RWPE2 (cell line): Measurements from ENCODE around the gene SGPL1.

Source experiments
- ATAC-seq: fragments of 200-7000 bp; cut with Tn5 transposase; 3 replicates; pipeline ENCODE4 v1.9.1; 2021; ENCODE audit warnings: low read depth
- DNase-seq: peaks from one replicate; pipeline ENCODE4 v3.0.0-alpha.2; 2020; ENCODE audit warnings: low spot score
- H3K27ac ChIP-seq: fragments of 450-650 bp; 2 replicates; pipeline ENCODE4 v1.5.1; 2017; ENCODE audit warnings: mild to moderate bottlenecking; ENCODE audit not compliant: poor library complexity, severe bottlenecking
- H3K27me3 ChIP-seq: fragments of 250-450 bp; sonication (Bioruptor Pico); 2 replicates; pipeline ENCODE4 v1.5.1; 2021; ENCODE audit warnings: mild to moderate bottlenecking, moderate library complexity; ENCODE audit not compliant: insufficient read depth, poor library complexity, severe bottlenecking
- H3K36me3 ChIP-seq: fragments of 250-450 bp; sonication (Bioruptor Pico); 2 replicates; pipeline ENCODE4 v1.5.1; 2020; ENCODE audit warnings: low read depth, mild to moderate bottlenecking, moderate library complexity
- H3K4me1 ChIP-seq: fragments of 250-450 bp; sonication (Bioruptor Pico); 2 replicates; pipeline ENCODE4 v1.5.1; 2021; ENCODE audit warnings: mild to moderate bottlenecking, moderate library complexity; ENCODE audit not compliant: insufficient read depth, poor library complexity, severe bottlenecking
- H3K4me3 ChIP-seq: fragments of 250-450 bp; sonication (Bioruptor Pico); 2 replicates; pipeline ENCODE4 v1.5.1; 2021; ENCODE audit warnings: mild to moderate bottlenecking, moderate library complexity; ENCODE audit not compliant: severe bottlenecking
- H3K9me3 ChIP-seq: fragments of 250-450 bp; sonication (Bioruptor Pico); 2 replicates; pipeline ENCODE4 v1.5.1; 2021; ENCODE audit warnings: mild to moderate bottlenecking, moderate library complexity; ENCODE audit not compliant: severe bottlenecking
- TF ChIP-seq, protein P1 (sequence below): fragments of 450-650 bp; IDR thresholded peaks from one replicate; pipeline ENCODE4 v1.5.1; 2017; ENCODE audit warnings: mild to moderate bottlenecking, moderate library complexity; ENCODE audit not compliant: poor library complexity, severe bottlenecking

SGPL1 gene

DNA sequence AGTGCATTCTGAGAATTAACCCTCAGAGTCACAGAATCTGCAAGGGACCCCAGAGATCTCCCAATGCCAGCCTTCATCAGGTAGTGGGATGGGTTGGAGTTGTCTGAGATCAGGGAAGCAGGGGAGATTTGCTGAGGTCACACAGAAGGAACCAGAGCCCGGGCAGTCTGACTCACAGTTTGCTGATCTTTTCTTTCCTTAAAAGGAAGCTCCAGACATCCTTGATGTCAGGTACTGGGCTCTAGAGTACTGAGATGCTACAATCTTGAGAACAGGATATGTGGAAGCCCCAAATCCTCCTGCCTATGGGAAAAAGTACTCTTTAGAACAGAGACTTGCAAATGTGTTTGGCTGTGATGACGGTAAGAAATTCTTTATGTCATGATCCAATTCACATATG is 31.3 kb upstream of the SGPL1 start:
- Histone ChIP-seq H3K27ac (no peak overlapping the region), H3K36me3 (no peaks in the 10 kb centered on the region), H3K4me3 (no peak overlapping the region), H3K9me3 (no peaks in the 10 kb centered on the region), H3K27me3 (no peaks in the 10 kb centered on the region), H3K4me1 (no peaks in the 10 kb centered on the region)
- DNase-seq (no peak), ATAC-seq (peak; percentile 62; the same call in 2 of the 3 replicates)
- TF ChIP-seq, protein P1, sequence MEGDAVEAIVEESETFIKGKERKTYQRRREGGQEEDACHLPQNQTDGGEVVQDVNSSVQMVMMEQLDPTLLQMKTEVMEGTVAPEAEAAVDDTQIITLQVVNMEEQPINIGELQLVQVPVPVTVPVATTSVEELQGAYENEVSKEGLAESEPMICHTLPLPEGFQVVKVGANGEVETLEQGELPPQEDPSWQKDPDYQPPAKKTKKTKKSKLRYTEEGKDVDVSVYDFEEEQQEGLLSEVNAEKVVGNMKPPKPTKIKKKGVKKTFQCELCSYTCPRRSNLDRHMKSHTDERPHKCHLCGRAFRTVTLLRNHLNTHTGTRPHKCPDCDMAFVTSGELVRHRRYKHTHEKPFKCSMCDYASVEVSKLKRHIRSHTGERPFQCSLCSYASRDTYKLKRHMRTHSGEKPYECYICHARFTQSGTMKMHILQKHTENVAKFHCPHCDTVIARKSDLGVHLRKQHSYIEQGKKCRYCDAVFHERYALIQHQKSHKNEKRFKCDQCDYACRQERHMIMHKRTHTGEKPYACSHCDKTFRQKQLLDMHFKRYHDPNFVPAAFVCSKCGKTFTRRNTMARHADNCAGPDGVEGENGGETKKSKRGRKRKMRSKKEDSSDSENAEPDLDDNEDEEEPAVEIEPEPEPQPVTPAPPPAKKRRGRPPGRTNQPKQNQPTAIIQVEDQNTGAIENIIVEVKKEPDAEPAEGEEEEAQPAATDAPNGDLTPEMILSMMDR = no peak

DNA sequence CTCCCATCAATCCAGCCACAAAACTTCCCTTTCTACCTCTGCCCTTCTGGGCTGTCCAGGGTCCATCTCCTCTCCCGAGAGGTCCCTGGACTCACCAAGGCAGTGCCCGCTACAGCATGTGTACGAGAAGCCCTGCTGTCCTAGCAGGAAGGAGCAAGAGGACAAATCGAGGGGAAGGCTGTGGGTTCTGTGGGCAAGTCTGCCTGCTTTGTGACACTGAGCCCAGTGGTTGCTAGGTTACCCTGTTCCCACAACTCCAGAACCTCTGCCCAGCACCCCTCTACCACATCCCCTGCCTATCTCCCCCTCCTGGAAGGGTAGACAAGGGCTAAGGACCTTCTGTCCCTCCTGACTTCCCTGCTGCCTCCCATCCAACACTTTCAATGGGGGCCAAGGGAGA is 30.6 kb upstream of the SGPL1 start, which contains the start of gene TBATA:
Gene TBATA (minus strand): TSS at position 188 of the 400 bp plus-strand sequence. CDS start 1,998 bp downstream, outside the sequence.
- Histone ChIP-seq H3K36me3 (no peaks in the 10 kb centered on the region), H3K4me3 (no peak within 1 kb of the TSS), H3K9me3 (no peaks in the 10 kb centered on the region), H3K27ac (no peak within 1 kb of the TSS), H3K4me1 (no peaks in the 10 kb centered on the region), H3K27me3 (no peaks in the 10 kb centered on the region)
- no peak for ATAC-seq
- DNase-seq = no peak
- TF ChIP-seq, protein P1 = no peak

DNA sequence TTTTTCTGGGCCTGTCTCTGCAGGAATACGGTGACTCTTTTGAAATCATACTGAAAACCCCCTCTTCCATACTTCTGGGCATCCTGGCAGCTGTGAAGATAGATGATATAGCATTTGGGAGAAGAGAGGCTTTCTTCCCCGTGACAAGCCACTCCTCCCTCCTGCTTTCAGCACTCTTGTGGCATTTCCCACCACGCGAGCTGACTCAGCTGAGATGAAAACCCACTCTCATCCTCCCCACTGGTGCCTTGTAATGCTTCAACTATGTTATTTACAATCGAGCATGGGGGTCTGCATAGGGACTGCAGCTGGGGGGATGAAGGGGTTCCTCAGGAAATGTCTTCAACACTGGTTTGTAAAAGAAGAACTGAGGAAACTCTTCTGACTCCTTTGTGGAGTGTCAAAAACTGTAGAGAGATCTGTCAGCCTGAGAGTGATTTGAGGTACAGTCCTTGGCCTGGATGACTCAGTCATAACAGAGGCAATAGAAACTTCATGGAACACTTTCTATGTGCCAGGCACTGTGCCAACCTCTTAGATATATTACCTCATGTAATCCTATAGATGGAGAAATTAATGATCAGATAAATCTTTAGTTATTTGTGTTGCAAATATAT is 28.8 kb upstream of the SGPL1 start:
- Histone ChIP-seq H3K4me3 (no peak overlapping the region), H3K27me3 (no peaks in the 10 kb centered on the region), H3K9me3 (no peaks in the 10 kb centered on the region), H3K27ac (no peak overlapping the region), H3K4me1 (peaks cover 8% of the 10 kb centered on the region), H3K36me3 (no peaks in the 10 kb centered on the region)
- no peak for DNase-seq
- no peak for ATAC-seq
- TF ChIP-seq, protein P1 = no peak

DNA sequence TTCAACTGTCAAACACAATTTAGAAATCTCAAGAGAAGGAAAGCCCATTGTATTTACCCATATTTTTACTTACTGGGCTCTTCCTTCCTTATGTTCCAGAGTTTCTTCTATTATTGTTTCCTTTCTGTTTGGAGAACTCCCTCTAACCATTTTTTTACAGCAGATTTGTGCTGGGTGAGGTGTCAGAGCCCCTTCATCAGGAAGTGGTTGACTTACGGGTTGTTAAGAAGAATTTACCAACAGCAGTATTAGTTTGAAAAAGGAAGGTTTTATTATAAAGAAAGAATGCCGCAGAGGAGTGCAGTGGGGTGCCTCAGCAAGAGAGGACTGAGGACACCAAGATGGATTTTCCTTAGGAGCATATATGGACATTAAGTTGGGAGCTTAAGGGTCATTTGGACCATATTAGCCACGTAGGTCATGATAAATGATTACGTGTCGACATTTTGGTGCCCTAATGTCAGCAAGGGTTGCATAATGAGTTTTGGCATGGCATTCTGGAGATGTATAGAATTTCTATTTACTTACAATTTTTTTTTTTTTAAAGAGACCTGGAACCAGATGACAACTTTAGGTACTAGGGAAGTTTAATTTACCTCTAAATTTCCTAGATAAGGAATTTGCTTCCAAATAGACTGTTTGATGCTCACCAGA is 24.2 kb upstream of the SGPL1 start:
- ATAC-seq = no peak
- no peak for DNase-seq

More for the DNA sequence above, 24.2 kb upstream of the SGPL1 start:
- H3K36me3 ChIP-seq = no peaks in the 10 kb centered on the region
- no peak overlapping the region for H3K27ac ChIP-seq
- TF ChIP-seq, protein P1 = no peak
- H3K4me3 ChIP-seq = no peak overlapping the region
- no peaks in the 10 kb centered on the region for H3K9me3 ChIP-seq
- peaks cover 11% of the 10 kb centered on the region for H3K4me1 ChIP-seq
- no peaks in the 10 kb centered on the region for H3K27me3 ChIP-seq
